Activated T-cell treated with anti-CD3 and anti-CD28 coated beads for 1 hour (primary cell): ENCODE data around the gene ERVFRD-1.
"Not testable (repeated sequence)": the region's sequence is repeated elsewhere in the genome, so short reads cannot be mapped to it uniquely, and the experiment has no call there.

Experiments used
- DNase-seq: peaks from one replicate; pipeline ENCODE4 v3.0.0-alpha.2; 2020; ENCODE audit warnings: low read depth

Gene ERVFRD-1

GRCh38 chr6:11129908-11130565, 18.5 kb upstream of the ERVFRD-1 start:
- no peak for DNase-seq

GRCh38 chr6:11128608-11129007, 17.1 kb upstream of the ERVFRD-1 start:
- no peak for DNase-seq

GRCh38 chr6:11126876-11127275, 15.4 kb upstream of the ERVFRD-1 start:
- DNase-seq: no peak

GRCh38 chr6:11123978-11124377, 12.5 kb upstream of the ERVFRD-1 start:
- DNase-seq: no peak

GRCh38 chr6:11122380-11122779, 10.9 kb upstream of the ERVFRD-1 start:
- no peak for DNase-seq

GRCh38 chr6:11121851-11122250, 10.3 kb upstream of the ERVFRD-1 start:
- DNase-seq: no peak

- no peak for DNase-seq
Measured at GRCh38 chr6:11120271-11121005, 8.9 kb upstream of the ERVFRD-1 start.

- DNase-seq: not testable (repeated sequence)
Measured at GRCh38 chr6:11115808-11116536, 4.4 kb upstream of the ERVFRD-1 start.

- no peak for DNase-seq
Measured at GRCh38 chr6:11113038-11113437, 1.5 kb upstream of the ERVFRD-1 start.

- DNase-seq: no peak
Measured at GRCh38 chr6:11111769-11112437, 378 bp upstream of the ERVFRD-1 start.

- no peak for DNase-seq
Measured at GRCh38 chr6:11108726-11109125, 2.8 kb downstream of the ERVFRD-1 start.

- DNase-seq: no peak
Measured at GRCh38 chr6:11103065-11103464, 8.5 kb downstream of the ERVFRD-1 start.

- no peak for DNase-seq
Measured at GRCh38 chr6:11101417-11101816, 10.1 kb downstream of the ERVFRD-1 start.

GRCh38 chr6:11098004-11098403, 13.5 kb downstream of the ERVFRD-1 start:
- no peak for DNase-seq

GRCh38 chr6:11097476-11097875, 14.0 kb downstream of the ERVFRD-1 start:
- DNase-seq: no peak

GRCh38 chr6:11096109-11096508, 15.4 kb downstream of the ERVFRD-1 start:
- DNase-seq: no peak

- no peak for DNase-seq
Measured at GRCh38 chr6:11094941-11095340, 16.6 kb downstream of the ERVFRD-1 start.

GRCh38 chr6:11094411-11094851, 17.1 kb downstream of the ERVFRD-1 start:
- DNase-seq: peak; percentile 26

- DNase-seq: peak; percentile 91
Measured at GRCh38 chr6:11093626-11094410, 17.7 kb downstream of the ERVFRD-1 start, which contains the start of gene SMIM13. SMIM13 (plus strand) TSS chr6:11093834; CDS start chr6:11094314, 480 bp downstream.

GRCh38 chr6:11093376-11093625, 18.2 kb downstream of the ERVFRD-1 start:
- DNase-seq: no peak

- no peak for DNase-seq
Measured at GRCh38 chr6:11092668-11093375, 18.7 kb downstream of the ERVFRD-1 start.
